GM21576 (cell line): ENCODE measurements around the gene LAPTM5.
"Not testable (repeated sequence)": the region's sequence is repeated elsewhere in the genome, so short reads cannot be mapped to it uniquely, and the experiment has no call there.

ENCODE experiments used
- ATAC-seq: cut with Tn5 transposase; IDR thresholded peaks from one replicate; pipeline ENCODE4 v1.9.1; 2021; ENCODE audit warnings: mild to moderate bottlenecking, moderate library complexity; ENCODE audit not compliant: unreplicated experiment

The LAPTM5 gene

DNA sequence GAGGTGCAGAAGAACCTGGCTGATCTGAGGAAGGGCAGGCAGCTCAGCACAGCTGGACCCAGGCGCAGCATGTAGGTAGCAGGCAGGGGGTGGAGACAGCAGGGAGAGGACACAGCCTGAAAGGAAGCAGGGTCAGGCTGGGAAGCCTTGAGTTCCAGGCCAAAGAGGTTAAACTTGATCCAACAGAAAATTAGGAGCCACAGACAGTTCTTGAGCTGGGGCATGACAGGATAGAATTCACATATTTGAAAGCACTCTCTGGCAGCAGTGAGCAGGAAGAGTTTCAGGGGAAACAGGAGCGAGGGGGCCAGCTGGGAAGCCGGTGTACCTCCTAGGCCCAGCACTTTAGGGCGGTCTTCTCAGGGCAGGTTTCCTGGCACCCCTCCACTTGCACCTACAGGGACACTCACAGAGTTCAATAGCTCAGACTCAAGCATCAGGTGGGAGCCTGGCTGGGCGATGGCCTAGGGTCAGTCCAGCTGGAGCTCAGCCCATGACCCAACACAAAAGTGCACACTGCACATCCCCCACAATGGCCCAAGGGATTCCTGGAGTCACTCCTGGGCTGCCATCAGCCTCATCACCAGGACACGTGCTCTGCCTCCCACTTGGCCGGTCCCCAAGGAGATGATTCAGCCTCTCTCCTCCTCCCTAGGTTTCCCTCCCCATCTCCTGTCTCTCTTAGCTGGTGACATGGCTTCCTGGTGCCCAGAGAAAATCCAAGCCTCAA lies 56.9 kb downstream of the LAPTM5 start:
- ATAC-seq = no peak

DNA sequence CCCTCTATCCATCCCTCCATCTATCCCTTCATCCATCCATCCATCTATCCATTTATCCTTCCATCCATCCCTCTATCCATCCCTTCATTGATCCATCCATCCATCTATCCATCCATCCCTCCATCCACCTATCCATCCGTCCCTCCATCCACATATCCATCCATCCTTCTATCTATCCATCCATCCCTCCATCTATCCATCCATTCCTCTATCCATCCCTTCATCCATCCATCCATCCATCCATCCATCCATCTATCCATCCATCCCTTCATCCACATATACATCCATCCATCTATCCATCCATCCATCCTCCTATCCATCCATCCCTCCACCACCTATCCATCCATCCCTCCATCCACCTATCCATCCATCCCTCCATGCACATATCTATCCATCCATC lies 57.8 kb downstream of the LAPTM5 start:
- no peak for ATAC-seq

DNA sequence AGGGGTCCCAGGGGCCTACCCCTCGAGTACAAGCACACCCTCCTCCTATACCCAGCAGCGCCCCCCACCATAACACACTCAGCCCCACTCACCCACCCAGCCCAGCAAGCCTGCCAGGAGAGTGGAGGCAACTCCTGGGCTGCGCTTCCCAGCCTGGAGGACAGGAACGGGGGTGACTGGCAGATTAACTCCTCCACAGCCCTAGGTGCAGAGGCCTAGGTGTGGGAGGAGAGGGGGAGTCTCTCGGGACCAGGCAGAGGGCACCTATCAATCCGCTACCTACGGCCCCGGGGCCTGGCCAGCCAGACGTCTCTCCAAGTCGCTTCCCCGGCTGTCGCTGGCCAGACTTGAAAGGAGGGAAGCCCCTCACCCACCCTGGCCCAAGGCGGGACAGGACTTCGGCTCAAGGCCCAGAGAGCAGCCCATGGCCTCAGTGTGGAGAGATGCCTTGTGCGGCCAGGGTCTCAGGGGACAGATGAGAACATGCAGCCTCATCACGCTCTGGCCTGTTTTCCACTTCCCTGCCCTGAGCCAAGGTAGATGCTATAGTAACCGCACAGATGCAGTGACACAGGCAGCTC lies 59.1 kb downstream of the LAPTM5 start:
- no peak for ATAC-seq

DNA sequence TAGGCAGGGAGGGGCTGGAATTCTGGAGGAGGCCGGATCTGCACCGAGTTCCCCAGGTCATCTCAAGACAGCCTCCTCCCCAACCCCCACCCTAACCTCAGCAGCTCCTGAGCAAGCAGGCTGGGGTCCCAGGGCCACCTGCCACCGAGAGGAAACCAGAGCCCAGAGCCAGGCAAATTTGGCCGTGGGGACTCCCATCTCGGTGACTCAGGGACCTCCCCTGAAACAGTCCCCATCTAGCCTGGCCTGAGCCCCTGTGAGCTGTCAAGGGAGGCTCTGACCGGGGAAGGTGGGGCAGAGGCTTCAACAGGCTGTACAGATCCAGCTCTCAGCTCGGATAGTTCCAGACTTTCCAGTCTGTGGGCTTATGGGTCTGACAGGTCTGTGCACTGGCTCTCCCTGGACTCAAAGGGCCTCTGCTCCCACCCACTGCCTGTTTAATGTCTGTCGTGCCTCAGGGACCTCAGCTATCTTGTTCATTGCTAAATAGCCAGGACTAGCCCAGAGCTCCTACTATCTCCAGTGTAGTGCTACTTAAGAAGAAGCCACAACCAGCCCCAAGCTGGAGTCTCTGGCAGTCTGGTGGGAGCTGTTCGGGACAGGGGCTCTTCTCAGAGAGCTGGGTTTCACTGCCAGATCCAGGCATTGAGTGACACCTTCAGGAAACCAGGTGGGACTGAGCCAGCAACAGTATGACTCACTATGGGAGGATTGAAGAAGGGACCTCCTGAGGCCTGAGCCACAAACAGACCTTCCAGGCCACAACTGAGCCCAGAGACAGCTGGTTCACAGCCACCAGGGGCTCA lies 59.8 kb downstream of the LAPTM5 start:
- ATAC-seq = no peak

DNA sequence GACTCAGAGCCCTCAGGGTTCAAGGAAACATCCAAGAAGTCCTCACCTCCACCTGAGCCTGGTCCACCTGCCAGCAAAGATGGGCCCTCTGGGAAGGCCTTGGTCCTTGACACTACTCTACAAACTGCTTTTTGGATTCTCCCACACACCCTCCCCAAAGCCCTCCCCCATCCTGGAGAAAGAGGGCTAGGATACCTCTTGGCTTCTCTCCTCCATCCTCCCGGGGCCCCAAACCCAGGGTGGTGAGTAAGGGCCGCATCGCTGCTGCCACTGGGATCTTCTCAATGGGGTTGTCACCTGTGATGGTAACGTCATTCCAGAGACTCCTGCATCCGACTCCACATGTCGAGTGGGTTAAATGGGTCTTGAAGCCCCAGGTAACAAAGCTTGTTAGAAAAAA lies 60.7 kb downstream of the LAPTM5 start:
- ATAC-seq = no peak

DNA sequence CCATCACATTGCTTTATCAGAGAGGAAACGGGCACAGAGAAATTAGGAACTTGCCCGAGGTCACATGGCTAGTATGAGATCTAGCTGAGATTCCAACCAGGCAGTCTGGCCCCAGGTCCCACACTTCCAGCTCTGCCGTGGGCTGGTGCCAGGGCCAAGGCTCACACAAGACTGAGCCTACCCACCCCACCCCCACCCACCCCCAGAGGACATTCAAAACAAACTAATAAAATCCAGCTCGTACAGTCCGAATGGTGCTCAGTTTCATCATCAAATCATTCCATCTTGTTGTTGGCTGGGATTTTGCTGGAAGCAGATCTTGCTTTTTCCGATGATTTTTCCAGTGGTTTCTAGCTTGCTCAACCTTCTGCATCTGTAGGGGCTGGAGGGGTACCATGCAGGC lies 62.1 kb downstream of the LAPTM5 start:
- no peak for ATAC-seq

DNA sequence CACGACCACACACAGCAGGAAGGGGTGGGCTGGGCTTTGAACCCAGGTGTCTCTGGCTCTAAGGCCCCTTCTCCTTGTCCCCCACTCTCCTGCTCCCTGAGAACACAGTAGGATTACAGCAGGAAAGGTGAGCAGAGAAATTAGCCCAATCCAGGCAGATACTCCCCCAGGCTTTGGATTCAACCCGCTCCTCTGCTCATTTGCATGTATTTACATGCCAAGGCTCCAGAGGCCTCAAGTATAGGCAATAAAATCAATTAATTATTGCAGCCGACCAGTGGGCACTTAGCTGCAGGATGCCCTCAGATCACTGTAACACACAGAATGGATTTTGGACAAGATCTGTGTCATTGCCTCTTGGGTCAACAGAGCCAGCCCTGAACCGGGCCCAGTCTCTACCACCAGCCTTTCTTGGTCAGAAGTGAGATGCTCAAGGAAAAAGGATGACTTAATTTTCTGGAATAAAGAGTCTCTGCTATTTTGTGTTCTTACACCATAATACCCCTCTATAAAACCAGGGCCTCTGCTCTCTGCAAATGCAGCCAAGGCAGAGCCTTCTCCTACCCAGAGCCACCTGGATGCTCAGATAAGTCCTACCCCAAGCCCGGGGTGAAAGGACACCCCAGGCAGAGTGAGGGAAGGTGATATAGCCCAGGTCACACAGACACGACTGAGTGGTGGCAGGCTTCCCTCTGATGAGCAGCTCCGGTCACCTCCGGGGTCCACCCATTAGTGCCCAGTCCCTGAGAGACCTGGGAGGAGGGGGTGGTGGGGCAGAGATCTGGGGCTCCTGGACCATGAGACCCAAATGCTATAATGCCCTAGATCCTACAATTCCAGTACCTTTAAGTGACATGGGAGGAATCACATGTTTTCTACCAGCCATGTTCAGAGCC lies 63.0 kb downstream of the LAPTM5 start:
- no peak for ATAC-seq

DNA sequence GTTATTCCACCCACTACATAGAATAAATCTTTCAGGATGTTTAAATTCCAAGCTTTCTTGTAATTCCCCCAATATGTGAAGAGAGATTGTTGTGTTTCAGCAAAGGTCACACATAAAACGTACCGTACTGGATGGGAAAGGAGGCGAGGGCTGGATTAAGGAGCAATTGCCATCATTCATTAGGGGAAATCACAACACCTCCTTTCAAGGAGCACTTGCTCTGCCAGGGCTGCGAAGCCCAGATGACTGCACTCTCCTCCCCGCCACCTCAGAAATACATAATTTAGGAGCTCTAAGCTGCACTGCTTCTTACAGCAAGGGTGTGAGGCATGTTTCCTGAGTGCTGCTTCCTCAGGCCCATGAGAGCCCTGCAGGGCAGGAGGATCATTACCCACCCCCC lies 63.8 kb downstream of the LAPTM5 start:
- ATAC-seq = no peak

DNA sequence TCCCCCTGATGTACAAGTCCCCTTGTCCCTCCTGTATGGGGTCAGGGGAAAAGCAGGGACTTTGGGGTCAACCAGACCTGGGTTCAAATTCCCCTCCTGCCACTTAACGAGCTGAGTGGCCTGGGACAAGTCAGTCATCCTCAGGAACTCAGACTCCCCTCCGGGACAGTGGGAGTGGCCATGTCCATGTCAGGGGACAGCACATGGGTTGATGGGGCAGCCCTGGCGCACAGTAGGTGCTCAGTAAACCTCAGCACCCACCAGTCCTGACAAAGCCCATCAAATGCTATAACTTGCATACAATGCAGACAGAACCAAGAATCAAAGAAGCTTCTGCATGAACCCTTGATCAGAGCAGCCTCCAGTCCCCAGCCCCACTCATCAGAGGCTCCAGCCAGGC lies 64.2 kb downstream of the LAPTM5 start:
- ATAC-seq = no peak

DNA sequence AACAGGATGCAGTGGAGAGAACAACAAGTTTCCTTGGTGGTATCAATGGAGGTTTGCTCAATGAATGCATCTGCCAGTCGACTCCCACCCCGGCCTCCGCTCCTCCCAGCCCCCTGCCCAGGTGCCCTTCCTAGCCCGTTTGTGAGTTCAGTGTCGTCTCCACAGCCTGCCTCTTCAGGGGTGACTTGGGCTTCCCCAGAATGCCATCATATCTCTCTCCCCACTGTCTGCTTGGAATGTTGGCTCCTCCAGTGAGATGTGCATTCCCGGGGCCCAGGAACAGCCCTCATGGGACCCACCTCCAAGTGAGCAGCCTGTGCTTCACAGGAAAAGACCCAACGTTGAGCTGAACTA lies 64.6 kb downstream of the LAPTM5 start:
- no peak for ATAC-seq

DNA sequence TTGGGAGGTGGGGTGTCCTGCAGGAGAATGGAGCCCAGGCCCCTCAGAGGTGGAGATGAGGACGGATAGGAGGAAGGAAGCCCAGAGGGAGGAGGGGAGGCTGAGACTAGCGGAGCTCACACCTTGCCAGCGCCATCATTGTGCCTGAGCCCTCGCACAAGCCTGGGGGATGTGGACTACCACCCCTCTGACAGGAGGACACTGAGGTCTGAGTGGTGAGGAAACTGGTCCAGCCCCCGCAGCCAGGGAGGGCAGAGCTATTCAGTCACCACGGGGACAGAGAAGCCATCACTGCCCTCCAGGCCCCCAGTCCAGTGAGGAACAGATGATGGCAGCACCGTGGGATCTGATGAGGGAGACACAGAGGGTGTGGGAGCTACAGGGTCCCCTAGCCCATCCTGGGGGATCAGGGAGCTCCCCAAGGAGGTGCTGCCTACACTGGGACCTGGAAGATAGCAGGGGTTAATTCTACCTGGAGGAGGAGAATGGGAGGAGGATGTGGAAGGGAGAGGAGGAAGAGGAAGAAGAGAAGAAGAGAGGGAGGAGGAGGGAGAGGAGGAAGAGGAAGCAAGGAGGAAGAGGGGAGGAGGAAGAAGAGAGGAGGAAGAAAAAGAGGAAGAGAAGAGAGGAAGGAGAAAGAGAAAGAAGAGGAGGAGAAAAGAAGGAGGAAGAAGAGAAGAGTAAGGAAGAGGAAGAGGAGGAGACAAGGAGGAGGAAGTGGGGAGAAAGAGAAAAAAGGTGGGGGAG lies 65.2 kb downstream of the LAPTM5 start:
- ATAC-seq = no peak

DNA sequence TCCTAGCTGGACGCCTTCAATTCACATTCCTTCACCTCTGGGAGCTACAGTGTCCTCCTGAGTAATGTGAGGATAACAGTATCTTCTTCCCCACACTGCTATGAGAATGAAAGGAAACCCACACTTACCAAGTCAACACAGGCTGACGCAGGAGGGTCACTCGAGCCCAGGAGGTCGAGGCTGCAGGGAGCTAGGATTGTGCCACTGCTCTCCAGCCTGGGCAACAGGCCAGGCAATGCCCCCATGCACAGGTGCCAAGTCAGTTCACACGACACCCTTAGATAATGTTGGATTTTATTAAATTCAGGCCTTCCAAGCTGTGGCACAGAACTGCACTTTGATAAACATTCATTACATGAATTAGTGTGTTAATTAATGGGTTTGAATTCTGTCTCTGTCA lies 66.1 kb downstream of the LAPTM5 start:
- no peak for ATAC-seq

DNA sequence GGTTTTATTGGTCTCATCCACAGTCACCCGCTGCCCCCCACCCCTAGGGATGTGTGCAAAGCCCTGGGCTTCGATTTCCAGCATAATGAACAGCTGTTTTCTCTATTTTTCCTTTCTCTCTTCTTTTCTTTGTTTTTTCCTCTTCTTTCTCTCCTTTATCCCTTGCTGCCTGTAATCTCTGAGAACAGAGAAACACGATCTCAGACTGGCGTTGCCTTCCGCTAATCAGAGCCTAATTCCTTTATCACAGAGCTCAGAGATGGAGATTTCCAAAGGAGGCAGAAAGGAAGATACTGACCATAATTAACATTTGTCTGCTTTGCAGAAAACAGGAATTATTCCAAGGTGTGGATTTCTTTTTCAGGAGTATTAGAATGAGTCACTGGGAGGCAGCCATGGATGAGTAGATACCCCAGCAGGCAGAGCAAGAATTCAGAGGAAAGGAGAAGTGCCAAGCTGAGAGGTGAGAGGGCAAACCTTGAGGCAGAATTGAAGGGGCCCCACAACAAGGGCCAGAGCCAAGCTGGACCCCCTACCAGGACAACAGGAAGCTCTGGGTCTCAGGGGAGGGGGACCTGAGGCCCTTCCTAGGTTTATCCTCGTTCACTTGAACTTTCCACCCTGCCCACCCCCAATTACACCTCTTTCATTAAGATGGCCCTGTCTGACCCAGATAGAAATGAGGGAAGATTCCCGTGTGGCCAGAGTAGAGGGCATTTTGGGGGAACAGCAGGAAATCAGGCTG lies 67.5 kb downstream of the LAPTM5 start:
- no peak for ATAC-seq

DNA sequence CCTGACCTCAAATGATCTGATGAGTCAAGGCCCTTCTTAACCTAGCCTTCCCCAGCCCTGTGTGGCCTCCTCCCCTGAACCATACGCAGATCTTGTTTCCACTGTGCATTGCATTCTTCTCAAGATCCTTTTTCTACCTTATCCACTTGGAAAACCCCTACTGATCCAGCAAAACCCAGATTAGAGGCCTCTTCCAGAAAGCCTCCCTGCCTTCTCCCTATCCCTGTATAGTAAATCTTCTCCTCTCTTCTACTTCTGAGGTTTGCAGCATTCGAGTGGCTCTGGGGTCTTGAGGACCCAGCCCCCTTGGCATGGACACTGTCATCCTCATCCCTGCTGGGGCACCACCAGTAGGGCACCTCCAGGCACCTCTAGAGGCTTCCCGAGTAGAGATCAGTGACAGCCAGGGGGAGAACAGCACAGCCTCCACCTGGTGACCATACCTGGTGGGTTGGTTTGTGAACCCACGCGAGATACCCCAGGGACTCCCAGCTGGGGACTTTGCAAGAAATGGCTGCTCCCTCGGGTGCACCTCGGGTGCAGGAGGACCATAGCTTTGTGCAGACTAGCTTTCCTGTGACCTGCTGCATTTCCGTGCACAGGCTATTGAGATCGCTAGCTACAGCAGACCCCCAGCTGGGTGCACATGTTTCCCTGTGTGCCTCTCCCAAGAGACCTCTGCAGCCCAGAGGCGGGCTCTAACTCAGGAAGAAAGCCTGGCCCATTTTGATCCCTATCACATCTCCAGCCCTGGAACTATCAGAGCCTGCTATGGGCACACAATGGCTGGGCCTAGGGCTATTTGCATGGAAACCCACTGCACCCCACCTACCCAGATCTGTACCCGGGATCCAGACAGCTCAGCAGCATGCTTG lies 68.4 kb downstream of the LAPTM5 start:
- no peak for ATAC-seq

DNA sequence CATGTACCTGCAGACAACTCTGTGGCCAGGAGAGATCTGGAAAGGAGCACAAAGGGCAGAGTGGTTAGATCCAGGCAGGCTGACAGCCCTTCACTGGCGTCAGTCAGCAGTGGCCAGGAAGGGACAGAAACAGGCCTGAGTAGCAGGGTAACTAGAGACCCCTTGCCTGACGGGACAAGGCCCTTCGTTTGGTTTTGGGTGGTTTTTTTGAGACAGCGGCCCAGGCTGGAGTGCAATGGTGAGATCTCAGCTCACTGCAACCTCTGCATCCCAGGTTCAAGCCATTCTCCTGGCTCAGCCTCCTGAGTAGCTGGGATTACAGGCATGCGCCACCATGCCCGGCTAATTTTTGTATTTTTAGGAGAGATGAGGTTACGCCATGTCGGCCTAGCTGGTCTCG lies 69.1 kb downstream of the LAPTM5 start:
- ATAC-seq = not testable (repeated sequence)

DNA sequence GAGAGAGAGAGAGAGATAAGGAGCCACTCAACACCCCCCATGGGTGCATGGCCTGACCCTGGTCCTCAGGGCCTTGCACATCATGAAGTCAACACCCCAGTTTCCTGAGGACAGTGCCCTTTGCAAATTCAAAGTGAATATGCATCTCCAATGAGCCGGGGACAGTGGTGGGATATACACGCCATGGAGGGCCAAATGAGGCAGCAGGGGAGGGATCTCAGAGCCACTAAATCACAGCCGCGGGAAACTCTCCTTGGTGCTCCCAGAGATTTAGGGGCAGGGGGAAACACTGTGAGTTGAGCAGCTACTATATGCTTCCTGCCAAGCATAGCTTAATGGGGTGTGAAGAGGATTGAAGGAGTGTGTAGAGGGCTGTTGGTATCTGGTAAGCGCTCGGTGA lies 69.7 kb downstream of the LAPTM5 start:
- no peak for ATAC-seq

DNA sequence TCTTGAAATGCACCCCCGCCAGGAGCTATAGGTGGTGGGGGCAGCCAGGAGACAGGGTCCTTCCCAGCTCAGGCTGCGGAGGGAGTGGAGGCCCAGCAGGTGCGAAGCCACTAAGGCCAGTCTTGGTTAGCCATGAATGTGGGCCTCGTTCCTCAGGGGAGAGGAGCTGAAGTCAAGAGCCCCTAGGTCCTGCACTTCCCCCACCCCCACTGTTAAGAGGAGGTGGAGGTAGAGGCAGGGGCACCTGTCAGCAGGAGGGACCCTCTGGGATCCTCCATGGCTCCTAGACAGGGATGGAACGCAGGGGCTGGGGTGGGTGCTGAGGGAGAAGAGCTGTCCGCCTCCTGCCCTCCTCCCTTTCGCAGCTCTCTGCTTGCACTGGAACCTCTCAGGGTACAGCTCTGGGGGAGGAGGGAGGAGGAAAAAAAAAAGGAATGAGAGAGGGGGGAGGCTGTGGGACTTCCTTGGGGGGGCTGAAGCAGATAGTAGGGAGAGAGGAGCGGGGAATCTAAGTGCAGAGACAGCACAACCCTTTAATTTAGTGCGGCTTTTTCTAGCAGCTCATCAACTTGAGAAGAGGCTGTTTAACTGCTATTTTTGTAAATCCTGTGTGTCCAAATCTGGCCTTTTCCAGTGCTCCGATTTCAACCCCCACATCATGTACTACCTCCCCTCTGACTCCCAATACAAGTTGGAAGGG lies 71.2 kb downstream of the LAPTM5 start:
- no peak for ATAC-seq

DNA sequence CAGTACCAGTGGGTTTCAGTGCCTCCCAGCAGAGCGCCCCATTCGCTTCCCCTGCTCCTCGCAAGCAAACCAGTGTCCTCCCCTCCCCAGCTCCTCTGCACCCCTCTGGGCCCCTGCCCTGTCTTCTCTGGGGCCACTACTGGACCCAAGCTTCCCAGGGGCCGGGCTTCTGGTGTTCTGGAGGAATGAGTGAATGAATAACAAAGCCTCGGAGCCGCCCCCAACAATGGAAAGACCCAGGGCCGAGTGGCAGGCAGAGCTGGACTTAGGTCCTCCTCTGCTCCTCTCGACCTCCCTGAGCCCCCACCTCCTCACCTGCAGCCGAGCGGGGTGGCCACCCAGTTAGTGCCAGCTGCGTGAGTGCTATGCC lies 71.8 kb downstream of the LAPTM5 start:
- ATAC-seq = no peak
